GM21367 (cell line): ENCODE measurements around the gene ELMO1.

Source experiments
- ATAC-seq: cut with Tn5 transposase; IDR thresholded peaks from one replicate; pipeline ENCODE4 v1.9.1; 2021; ENCODE audit not compliant: unreplicated experiment

Gene ELMO1

DNA sequence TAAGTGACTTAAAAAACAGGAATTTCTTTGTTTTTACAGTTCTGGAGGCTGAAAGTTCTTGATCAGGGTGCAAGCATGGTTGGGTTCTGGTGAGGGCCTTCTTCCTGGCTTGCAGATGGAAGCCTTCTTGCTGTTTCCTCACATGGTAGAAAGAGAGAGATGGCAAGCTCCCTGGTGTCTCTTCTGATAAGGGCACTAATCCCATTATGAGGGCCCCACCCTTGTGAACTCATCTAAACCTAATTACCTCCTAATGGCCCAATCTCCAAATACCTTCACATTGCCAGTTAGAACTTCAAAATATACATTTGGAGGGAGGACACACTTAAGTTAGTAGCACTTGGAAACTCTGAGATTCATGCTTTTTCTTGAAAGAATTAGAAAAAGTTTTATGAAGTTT lies 410.0 kb downstream of the ELMO1 start:
- no peak for ATAC-seq

DNA sequence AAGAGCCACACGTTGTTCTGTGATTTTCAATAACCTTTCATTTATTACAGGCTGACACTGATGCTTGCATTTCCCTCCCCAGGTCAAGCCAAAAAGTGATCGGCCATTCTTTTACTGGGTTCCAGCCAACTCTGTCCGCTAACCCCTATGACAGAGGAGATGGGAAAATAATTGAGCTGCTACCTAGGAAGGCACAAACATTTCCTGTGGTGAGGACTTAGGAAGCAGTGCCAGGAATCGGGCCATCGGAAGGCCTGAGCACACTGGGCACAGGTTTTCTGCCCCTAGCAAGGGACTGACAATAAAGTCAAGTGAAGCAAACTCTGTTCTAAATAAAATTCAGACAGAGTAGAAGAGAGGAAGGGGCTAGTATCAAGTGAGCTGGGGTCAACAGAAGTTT lies 411.4 kb downstream of the ELMO1 start:
- no peak for ATAC-seq

DNA sequence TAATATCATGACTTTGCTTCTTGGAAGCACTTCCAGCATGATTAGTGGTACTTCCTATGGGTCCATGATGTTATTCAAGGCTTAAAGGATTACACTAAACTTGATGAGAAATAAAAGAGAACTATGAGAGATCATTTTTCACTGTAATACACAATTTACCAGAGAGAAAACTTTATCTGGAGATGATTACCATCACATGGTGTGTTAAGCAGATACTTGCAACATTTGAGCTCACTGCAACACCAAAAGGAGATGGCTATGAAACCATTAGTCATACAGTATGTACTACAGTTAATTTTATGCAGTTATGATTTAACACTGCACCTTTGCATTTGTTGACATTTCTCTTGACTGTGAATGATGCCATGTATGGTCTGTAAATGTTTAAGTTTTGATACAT lies 413.0 kb downstream of the ELMO1 start:
- no peak for ATAC-seq

DNA sequence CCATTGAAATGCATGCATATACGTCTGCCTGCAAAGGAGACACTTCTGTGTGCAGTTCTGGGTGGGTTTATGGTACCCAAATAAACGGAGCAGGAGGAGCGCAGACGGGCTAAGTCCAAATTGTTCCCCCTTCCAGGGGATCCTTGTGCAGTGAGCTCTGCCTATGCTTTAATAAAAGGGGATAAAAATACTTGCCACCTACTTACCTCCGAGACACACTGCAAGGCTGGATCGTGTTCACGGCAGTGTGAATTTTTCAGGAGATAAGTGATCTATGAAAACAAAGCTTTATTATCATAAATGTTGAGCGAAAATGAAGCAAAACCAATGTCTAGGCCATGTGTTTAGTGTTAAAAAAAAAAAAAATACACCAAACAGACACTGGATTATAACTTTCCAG lies 415.5 kb downstream of the ELMO1 start:
- no peak for ATAC-seq

DNA sequence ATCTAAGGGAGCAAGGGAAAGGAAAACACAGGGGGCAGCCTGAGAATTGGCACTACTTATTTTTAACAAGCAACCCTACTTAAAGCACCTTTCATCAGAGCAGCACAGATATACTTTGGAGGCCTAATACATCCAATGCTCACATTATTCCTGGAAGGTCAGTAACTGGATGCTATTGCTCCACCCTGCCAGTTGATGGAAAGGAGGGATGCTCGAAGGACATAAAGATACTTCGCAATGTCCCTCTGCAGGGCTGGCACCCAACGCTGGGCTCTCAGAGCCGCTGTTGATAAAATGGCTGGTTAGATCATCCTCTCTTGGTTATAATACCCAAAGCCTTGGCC lies 416.4 kb downstream of the ELMO1 start:
- no peak for ATAC-seq

DNA sequence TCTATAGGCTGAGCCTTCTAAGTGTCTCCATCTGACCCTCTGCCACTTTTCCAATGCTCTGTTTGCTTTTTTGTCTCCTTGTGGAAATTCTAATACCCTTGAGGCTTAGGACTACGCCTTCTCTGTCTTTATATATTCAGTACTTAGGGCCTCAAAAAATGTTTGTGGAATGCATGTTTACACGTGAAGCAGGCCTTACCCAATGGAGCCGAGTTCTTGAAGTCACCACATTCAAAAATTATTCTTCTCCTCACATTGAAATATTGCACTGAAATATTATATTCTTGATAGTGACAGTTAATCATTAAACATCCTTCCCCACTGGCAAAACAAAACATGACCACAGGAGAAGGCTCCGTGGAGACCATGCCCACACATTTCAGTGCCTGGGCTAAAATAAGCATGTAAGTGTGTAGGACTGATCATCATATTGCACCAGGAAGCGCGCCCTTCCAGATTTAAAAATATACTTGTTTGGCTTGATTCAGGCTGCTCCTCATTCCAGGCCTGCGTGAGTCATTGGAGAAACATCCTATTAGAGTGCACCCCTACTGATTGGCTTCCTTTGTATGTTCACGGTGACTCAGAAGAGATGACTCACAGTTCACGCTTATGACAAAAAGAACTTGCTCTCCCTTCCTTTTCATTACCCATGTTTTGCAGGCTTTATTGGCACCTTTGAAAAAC lies 416.9 kb downstream of the ELMO1 start:
- ATAC-seq: no peak

DNA sequence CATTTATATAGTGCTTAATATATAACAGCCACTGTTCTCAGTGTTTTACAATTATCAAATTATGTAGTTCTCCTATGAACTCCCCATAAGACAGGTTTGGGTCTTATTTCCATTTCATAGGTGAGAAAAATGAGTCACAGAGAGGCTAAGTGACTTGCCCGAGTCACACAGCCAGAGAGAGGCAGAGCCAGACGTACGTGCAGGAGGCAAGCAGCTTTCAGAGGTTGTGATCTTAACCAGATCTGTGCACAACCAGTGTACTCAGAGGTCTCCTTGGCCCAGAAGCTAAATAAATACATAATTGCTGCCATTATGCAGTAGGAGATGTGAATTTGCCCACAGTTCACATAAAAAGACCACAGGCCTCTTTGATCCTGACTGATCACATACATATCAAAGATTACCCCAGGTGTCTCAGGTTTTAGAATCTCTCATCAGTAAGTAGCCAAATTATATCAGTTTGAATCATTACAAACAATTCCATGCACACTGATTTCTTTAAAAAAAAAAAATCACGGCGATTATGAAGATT lies 419.7 kb downstream of the ELMO1 start:
- ATAC-seq: no peak

DNA sequence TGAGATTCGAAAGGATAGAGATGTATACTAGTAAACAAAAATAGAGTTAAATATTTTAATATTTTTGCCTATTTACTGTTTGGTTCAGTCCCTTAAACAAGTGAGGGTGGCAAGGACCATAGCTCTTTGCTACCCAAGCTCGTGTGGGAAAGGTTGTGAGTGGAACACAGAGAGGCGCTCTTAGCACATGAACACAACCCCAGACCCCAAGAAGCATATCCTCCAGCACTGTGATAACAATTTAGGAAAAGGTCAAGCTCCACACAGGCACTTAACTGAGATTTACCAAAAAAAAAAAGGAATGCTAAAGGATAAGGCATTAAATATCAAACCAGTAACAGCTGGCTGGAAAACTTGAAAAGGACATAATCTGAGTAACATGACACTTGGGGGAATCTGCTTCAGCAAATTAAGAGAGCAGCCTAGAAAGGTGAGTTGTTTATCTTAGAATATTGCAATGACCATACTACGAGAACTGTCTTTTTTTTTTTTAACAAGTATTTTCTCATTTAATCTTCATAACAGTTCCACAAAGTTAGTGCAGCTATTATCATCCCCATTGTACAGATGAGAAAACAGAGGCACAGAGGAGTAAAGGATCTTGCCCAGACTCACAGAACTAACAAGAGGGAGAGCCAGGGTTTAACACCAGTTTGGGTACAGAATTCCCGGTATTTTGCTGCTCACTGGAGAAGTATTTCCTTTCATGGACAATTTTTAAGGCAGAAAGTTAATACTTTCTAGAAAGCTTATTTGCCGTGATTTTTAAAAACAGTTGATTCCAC lies 420.9 kb downstream of the ELMO1 start:
- ATAC-seq: no peak

DNA sequence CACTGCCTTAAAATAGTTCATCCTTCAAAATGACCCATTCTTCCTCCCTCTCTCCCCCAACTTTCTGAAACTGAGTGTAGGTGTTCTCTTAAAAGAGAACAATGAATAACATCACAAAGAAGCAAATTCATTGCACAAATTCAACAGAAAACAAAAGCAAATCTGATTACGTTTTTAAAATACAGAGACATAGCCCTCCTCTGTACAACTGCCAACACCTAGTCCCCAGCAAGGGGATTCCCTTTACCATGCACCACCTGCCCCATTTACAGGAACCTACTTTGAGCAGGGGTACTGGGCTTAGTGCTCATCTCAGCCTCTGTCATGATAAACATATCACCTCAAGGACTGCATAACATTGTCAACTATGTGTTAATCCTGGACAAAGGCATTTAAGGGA lies 421.6 kb downstream of the ELMO1 start:
- no peak for ATAC-seq

DNA sequence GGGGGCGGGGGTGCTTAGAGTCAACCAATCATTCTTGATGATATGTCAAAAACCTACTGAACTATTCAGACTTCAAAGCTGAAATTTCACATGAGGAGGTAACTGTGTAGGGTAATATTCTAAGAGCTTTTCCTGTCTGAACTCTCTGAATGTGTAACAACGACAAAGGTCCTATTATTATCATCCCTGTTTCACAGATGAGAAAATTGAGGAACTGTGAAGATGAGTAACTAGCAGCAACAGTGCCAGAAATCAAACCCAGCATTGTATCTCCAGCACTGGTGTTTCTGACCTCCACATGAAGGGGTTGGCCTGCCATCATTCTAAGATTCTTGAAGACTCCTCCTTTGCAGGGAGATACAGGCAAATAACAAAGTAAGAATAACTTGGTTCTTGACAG lies 429.7 kb downstream of the ELMO1 start:
- ATAC-seq: no peak

DNA sequence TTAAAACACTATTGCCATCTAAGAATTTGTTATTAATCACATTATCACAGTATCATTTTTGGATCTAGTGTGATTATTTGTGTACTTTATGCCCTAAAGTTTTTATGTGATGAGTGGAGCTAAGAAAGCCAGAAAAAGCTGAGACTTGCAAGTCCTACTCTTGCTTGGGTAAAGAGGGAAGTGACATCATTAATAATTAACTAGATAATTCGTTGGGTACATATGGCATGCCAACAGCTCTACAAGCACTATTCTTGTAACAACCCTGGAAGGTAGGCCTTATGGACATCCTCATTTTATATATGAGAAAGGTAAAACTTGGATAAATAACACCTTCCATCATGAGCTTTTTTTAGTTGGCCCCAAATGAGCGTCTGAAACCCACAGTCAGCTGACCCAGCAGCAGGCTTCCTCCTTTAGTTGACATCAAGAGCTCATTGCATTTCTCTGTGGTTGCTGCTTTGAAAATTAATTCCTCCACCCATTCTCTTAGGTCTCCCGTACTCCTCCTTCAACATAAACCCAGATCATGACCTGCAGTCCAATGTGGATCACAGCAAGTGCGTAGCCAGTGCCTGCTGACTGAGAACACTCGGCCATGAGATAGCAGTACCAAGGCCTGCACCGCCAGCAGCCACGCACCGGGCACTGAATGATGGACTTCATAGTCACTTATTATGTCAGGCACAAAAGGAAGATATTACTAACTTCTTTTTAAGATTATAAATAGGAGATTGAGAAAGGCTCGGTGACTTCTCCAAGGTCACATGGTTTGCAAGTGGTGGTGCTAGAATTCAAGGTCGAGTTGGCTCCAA lies 432.4 kb downstream of the ELMO1 start:
- ATAC-seq: no peak

DNA sequence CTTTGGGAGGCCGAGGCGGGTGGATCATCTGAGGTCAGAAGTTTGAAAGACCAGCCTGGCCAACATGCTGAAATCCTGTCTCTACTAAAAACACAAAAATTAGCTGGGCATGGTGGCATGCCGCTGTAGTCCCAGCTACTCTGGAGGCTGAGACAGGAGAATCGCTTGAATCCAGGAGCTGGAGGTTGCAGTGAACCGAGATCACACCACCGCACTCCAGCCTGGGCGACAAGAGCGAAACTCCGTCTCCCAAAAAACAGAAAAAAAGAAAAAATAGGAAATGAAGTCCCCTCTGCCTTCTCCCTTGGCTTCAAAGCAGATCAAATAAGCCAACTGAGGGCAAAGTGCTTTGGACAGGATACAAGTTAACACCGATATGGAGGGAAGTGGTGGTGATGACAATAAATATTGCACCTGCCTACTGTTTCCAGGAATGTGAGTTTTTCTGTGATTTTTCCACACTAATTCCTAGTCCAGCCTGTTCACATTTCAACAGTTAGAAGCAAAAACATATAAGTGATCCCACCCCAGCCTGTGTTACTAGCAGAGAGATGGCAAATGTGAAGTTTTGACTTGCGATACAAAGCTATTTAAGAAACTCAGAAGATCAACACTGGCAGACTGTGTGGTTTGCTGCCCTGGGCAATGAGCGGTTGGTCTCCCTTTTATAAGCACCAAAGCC lies 433.2 kb downstream of the ELMO1 start:
- no peak for ATAC-seq

DNA sequence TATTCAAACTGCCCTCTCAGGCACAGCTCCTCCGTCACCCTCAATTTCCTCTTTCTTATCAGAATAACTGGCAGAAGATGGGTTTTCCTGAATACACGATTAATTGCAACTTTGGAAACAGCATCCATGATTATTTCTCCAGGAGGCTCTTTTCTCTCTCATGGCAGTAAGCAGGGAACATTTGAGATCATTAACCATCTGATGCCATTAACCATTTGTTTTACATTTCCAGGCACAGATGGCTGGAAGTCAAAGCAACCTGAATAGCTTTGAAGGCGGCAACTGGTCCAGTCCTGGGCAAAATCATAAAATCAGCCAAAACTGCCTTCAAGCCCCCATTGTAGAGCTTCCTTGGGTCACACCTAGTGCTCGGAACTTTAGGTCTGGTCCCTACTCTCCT lies 434.9 kb downstream of the ELMO1 start:
- no peak for ATAC-seq

DNA sequence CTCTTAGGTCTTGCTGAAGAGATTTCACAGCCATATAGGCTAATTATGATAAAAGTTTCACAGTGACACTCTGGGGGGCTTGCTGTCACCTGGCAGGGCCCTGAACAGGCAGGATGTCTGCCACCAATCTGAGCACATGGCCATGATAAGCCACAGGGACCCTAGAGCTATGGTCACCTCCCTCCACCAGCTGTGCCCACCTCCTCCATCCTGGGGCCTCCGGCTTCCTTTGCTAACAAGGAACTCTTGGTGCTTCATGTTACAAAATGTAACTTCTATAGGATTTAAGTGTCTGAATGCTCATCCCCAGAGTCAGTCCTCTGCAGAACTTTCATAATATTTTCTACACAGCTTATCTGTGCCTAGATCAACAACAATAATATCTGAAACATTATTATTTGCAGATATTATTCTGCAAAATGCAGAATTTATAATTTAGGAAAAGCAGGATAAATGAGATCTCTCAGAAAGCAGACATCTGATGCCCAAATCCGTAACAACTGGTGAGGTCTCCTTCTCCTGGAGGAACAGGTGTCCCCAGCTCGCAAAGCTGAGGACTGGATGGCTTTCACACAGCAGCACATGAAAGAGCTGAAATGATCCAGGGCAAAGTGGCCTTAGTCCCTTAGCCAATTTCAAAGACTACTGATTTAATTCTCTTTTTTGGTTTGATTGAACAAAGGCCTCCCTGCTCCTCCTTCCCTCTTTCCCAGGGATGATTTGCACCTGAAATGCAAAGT lies 437.3 kb downstream of the ELMO1 start:
- no peak for ATAC-seq

DNA sequence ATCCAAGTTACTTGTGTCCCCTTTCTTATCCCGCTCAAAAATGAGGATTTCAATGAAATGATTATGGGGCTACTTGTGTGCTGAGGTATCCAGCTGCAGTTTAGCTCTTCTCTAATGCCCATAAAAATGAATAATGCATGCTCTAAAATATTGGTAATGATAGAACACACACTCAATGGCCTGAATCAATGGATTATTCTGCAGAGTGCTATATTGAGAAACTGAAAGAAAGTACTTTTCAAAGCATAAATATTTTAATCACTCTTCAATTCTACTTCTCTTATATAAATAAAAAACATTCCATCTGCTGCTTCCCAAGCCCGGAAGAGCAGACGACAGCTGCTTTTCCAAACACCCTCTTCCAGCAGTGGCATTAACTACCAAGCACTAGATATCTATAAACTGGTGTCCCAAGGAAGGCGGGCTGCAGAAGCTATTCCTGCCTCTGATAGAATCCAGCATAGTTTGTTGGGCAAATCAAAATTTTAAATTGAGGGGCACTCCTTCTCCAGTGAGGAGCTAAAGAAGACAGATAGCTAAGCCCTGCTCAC lies 439.5 kb downstream of the ELMO1 start:
- no peak for ATAC-seq

DNA sequence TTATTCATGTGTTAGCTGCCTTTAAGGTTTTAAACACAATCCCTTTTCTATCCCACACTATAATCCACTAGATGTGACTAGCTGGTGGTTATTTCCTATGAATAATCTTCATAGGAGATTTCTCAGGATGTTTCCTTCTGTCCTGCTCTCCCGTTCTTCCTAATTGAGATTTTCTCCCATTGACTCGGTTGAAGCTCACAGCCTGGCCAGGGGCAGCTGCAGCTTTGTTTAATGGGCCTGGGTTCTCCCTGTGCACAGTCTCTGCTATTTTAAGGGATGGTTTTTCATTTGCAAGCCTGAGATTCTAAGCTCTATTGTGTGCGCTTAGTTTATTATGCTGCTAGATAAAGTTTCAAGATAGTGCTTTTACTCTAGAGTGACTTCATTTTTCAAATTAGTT lies 441.0 kb downstream of the ELMO1 start:
- ATAC-seq: no peak

DNA sequence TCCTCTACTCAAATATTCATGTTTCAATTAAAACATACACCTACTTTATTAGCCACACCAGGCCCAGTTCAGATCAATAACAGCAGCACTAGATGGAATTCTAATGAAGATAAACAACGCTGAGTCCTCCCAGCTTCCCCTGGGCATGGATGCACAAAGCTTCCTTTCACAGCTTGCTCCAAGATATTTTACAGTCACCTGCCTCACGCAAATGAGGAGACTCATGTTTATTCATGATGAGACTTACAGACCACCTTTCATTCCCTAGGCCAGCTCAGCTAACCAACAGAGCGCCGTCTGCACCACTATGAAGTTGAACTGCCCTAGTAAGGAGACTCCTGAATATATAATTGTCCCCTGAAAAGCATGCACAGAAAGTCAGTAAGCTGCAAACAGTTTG lies 441.4 kb downstream of the ELMO1 start:
- no peak for ATAC-seq

DNA sequence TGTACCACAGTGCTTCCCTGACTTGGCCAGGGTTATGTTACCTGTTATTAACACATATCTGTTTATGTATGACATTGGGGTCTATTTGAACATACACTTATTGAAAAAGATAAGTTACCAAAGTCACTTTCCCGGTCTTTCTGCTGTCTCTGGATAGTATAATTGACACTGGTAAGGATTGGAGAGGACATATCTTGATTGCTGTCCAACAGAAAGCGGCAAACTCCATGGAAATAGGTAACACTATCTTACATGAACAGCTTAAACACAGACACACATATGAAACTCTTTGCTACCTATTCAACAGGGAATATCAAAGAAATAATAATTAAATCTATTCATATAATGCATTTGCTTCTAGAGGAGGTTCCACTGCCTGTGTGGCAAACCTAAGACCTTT lies 441.9 kb downstream of the ELMO1 start:
- no peak for ATAC-seq

DNA sequence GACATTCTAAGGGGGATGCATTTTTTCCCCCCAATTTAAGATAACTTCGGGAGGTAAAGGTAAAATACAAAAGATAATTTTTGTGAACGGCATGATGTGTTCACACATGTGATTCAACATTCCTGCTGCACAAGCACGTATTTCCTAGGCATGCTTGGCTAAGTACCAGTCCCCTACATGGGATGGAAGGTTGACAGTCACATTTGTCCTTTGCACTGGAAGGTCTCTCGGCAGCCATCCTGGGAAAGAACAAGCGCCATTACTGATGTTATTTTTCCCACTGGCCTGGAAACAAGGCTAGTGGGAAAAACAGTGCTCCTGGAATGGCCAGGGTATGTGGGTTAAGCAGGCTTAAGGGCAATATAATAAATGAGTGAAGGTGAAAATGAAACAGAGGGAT lies 448.2 kb downstream of the ELMO1 start:
- ATAC-seq: no peak
